Sigmoid colon (tissue), 3 donors: ENCODE measurements around the gene GABRR2.

Experiments
- POLR2A ChIP-seq, 2 donors: fragments of 450-650 bp; IDR thresholded peaks; one replicate each; pipeline ENCODE4 v1.6.1; 2016; ENCODE audit warnings: antibody characterized with exemption in 2 of 2, mild to moderate bottlenecking in 2 of 2, moderate library complexity in 2 of 2
- TF ChIP-seq, protein P1 (sequence below), 4 experiments: fragments of 450-650 bp in 3 of 4; fragments of 200-600 bp in 1 of 4; IDR thresholded peaks; one replicate each; pipeline ENCODE4 v1.5.1; 2016 to 2019; ENCODE audit warnings: antibody characterized with exemption in 4 of 4, mild to moderate bottlenecking in 3 of 4, moderate library complexity in 2 of 4

- TF ChIP-seq POLR2A (IDR thresholded peaks at IDR 0.05): no peak
- TF ChIP-seq, protein P1, sequence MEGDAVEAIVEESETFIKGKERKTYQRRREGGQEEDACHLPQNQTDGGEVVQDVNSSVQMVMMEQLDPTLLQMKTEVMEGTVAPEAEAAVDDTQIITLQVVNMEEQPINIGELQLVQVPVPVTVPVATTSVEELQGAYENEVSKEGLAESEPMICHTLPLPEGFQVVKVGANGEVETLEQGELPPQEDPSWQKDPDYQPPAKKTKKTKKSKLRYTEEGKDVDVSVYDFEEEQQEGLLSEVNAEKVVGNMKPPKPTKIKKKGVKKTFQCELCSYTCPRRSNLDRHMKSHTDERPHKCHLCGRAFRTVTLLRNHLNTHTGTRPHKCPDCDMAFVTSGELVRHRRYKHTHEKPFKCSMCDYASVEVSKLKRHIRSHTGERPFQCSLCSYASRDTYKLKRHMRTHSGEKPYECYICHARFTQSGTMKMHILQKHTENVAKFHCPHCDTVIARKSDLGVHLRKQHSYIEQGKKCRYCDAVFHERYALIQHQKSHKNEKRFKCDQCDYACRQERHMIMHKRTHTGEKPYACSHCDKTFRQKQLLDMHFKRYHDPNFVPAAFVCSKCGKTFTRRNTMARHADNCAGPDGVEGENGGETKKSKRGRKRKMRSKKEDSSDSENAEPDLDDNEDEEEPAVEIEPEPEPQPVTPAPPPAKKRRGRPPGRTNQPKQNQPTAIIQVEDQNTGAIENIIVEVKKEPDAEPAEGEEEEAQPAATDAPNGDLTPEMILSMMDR (IDR thresholded peaks at IDR 0.05): no peak
Observed at GRCh38 chr6:89324304-89324703, 9.2 kb upstream of the GABRR2 start.
